CD4-positive, alpha-beta T cell treated with Interleukin-1 beta for 1 hour (primary cell): ENCODE data around the gene OLIG3.

ENCODE experiments used
- DNase-seq, 2 donors: peaks; one replicate each; pipeline ENCODE4 v3.0.0-alpha.2; 2020 to 2022

Gene OLIG3

GRCh38 chr6:137494281-137494987 is at the start of gene OLIG3:
TSS of gene OLIG3 (minus strand) at chr6:137494394. CDS start at chr6:137494170, 224 bp downstream.
- DNase-seq = no peak

DNA sequence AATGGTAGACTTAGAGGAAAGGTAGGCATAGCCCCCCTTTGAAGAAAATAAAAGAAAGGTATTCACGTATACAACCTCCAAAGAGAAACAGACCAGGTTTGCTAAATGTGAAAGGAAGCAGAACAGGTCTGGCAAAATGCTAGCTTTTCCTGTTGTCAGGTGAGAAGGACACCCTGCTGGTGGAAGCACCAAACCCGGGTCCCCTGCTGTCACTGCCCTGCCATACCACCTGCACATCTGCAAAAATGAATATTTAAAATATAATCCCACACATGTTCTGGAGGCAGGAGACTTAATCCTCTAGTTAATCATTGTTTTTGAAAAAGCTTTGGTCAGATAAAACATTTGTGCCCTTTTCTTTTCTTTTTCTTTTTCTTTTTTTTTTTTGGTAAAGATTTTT is 48.9 kb upstream of the OLIG3 start:
- no peak for DNase-seq

- DNase-seq = no peak
Observed at GRCh38 chr6:137542713-137543112, 48.5 kb upstream of the OLIG3 start.

- no peak for DNase-seq
Observed at GRCh38 chr6:137541534-137542063, 47.4 kb upstream of the OLIG3 start.

DNA sequence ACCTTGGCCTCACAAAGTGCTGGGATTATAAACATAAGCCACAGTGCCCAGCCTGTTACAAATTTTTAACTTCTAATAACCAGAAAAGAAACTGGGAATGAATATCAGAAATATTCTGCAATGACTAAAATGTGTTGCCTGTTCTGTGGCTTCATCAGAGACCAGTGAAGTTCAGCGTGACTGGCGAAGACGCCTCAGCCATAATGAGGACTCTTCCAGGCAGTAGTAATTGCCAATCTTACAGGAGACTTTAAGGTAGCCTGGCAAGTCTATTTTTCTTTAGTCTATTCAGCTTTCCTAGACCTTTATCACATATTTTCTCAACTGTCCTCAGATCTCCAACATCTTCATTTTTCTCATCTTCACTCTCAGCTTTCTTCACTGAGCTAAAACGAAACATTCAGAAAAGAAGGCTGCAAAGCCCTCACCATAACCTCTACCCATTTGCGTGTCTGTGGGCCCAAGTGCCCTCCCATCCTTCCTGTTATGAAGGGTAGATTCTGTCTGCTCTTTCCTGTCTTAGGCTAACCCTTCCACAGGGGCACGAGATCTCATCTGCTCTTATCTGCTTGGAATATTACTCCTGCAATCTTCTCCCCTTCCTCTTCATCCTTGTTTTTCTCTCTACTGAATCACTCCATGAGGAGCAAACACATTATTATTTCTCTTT is 42.0 kb upstream of the OLIG3 start:
- peak; percentile 17 to 25 for DNase-seq

DNA sequence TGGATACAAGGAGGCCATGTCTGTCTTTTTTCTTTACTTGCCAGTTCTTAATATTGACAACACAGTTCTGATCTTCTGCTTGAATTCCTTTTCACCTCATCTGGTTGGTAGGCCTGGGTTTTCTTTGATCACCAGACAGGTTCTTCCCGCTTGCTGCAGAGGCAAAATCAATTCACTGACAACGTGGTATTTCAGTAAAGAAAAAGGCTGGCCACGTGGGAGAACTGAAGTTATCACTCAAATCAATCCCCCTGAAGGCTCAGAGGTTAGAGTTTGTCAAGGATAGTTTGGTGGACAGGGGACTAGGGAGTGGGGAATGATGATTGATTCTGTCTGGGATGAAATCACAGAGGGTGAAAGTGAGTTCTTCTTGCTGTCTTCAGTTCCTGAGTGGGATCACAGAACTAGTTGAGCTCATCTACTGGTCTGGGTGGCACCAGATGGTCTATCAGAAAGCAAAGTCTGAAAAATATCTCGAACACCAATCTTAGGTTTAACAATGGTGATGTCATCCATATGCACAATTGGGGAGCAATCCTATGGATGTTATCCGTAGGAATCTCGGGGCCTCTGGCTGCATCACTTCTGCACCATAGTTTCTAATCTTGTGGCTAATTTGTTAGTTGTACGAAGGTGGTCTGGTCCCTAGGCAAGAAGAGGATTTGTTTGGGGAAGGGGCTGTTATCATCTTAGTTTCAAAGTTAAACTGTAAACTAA is 37.3 kb upstream of the OLIG3 start:
- DNase-seq = no peak

- no peak for DNase-seq
Observed at GRCh38 chr6:137530404-137530803, 36.2 kb upstream of the OLIG3 start.

DNA sequence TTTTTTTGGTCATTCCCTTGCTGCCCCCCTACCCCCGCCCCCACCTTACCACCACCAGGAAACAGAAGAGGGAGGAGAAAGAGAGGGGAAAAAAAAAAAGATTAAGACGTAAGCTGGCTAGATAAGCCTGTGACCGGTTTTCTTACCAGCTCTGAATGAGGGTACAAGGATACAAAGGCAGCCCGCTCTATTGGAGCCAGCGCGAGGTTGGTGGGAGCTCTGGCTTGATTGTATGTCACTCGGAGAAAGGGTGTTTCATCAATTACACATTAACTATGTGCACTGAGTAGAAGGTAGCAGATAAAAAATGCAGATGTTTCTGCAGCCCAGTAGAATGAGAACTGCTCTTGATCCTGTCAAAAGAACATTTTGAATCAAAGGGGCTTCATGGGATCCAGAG is 28.6 kb upstream of the OLIG3 start:
- no peak for DNase-seq

DNA sequence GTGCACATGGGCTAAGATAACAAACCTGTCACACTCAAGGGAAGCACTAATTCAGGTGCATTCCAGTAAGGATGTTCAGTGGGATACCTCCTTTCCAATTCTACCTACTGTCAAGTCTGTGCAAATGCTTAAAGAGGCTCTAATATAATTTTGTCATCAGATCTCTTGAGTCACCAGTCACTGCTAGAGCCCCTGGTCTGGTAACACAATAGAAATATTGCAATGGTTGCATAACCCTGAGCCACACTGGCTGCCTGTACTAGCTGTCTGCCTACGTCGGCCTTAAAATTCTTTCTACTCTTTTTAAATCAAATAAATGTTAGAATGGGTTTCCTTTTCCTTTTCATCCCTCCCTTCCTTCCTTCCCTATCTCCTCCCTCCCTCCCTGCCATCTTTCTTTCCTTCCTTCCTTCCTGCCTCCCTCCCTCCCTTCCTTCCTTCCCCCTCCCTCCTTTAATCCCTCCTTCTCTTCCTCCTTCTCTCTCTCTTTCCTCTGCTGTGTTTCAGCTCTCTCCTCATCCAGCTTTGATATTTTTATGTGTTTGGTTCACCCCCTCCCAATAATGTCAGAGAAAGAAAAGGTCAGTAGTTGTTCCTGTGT is 28.1 kb upstream of the OLIG3 start:
- DNase-seq = no peak

DNA sequence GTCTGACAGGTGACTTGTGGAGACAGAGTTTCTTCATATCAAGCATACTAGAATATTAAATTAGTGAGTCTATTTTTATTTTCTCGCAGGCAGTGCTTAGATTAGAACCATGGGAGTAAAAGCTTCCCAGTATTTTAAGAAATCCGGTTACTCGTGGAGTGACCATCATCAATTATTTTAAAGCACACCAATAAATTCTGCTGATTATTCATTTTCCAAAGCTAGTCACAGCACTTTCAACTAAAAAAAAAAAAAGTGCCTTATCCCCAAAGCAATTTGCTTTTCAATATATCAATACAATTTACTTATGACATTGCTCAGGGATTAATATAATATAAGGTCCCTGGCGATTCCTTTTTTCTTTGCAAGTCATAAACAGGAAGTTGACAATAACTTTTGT is 26.3 kb upstream of the OLIG3 start:
- no peak for DNase-seq

DNA sequence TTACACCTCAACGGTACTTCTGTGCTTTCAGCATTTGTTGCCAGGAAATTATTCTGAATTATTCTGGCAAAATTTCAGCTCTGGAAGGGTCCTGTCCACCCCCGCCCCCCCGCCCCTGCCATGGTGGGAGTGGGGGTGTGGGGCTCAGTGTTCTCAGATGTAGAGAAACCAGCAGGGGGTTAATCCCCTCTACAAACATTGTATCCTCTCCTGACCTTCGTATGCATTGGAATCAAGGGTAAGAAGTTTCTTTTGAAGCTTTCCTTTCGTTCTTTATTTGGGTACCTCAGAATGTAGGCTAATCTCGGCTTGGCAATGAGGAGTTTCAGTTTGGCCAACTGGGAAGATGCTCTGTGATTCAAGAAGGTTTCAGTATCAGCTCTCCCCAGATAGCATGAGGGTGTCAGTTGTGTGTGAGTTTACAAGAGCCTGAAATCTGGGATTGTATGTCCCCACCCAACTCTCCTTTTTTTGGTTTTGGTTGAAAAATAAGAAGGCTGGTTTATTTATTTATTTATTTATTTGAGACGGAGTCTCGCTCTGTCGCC is 25.5 kb upstream of the OLIG3 start:
- no peak for DNase-seq

DNA sequence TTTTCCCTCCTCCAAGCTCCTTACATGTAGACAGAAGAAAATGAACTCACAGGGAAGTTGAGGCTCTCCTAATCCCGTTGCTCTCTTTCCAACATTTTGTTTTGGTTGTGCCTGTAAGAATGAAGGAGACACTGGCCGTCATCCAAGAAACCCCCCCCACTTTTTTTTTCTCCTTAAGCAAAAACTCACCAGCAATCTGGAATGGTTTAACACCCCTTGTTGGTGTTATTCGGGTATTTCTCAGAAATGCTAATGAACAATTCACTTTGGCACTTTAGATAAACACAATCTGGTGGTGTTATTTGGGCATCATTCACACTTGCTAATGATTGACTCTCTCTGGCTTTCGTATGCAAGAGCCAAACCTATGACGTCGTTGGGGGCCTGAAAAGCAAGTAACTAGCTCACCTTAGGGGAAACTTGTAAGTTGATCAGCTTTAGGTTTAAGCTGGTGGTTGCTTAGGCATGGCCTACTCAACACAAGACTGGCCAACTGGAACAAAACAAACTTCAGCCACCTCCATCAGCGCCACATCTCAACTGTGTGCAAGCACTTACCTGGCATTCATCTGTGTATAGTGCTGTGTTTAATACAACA is 24.3 kb upstream of the OLIG3 start:
- no peak for DNase-seq

DNA sequence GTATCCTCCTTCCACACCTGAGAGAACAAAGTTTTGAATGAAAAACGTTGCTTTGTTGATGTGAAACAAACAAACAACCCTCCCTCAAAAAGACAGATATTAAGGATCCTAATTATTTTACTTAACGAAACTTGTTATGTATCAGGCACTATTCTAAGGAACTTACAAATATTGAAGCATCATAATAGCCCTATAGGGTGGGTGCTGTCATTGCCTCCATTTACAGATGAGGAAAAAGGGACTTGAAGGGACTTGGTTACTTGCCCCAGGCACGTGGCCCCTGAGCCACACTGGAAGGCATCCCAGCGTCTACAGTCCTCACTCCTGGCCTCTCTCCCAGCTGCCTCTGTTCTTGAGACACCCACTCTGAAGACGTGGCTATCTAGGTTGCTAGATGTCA is 20.2 kb upstream of the OLIG3 start:
- DNase-seq = no peak

- DNase-seq = no peak
Observed at GRCh38 chr6:137512757-137513605, 18.8 kb upstream of the OLIG3 start.

- no peak for DNase-seq
Observed at GRCh38 chr6:137510923-137511322, 16.7 kb upstream of the OLIG3 start.

GRCh38 chr6:137498481-137499190 is 4.4 kb upstream of the OLIG3 start:
- no peak for DNase-seq

DNA sequence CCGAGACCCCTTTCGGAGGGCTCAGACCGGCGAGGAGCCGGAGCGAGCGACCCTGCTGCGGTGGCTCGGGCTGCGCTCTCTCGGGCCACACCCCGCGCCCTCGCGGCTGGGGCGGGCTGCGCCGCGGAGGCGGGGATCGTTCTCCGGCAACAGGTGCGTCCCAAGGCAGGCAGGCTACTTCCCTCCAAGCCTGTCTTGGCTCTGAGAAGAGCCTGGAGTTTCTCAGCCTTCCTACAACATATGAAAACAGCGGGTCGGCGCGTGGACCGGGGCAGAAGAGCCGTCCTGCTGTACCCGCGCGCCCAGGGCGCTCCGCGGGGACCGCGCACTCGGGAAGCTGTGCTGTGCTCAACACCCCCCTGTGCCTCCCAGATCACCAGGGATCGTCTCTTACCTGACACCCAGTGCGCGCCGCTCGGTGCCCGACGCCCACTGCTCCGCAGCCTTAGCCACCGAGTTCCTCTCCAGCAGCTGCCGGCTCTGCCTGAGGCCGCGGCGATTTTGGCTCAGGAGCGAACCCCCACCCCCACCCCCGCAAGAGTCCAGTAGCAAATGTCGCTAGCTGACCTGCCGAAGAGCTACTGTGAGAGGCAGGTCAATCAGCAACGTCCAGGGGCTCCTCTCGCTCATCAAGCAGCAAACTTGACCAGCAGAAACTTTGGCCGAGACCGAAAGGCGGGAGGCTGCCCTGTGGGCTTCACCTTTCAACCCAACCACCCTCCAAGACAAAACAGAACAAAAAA is 3.7 kb upstream of the OLIG3 start:
- DNase-seq = no peak

GRCh38 chr6:137496909-137497720 is 2.9 kb upstream of the OLIG3 start:
- no peak for DNase-seq

DNA sequence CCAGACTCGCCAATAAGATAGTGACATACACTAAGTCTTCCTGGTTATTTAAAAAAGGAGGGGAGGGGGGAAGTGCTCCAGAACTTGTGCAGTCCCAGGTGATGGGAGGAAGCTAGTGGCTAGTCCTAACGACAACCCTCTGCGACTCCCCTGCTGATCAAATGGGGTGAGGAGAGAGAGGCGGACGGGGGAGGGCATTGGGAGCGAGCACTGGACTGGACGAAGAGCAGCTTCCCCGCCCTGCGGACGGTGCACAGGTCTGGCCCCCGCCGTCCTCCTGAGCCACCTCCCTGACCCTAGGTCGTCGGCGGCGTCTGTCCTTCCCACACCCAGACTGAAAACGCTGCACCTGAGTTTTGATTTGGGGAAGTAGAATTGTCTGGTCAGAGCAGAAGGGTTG is 2.2 kb upstream of the OLIG3 start:
- no peak for DNase-seq
